GM19455 (cell line): ENCODE data around the gene PLD1.
A peak's percentile ranks its signal among the peaks of the same experiment; 100 is the strongest.

ENCODE experiments used
- ATAC-seq: cut with Tn5 transposase; IDR thresholded peaks from one replicate; pipeline ENCODE4 v1.9.1; 2021; ENCODE audit not compliant: unreplicated experiment

The PLD1 gene

DNA sequence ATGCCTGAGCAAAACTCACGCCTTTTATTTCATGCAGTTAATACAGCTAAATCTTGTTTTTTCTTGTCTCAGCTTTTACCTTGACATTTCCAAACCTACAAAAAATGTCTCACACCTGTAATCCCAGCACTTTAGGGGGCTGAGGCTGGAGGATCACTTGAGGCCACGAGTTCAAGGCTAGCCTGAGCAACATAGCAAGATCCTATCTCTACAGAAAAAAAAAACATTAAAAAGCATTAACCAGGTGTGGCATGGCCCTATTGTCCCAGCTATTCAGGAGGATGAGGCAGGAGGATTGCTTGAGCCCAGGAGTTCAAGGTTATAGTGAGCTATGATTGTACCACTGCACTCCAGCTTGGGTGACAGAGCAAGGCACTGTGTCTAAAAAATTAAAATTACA is 29.0 kb upstream of the PLD1 start:
- ATAC-seq, result no peak

DNA sequence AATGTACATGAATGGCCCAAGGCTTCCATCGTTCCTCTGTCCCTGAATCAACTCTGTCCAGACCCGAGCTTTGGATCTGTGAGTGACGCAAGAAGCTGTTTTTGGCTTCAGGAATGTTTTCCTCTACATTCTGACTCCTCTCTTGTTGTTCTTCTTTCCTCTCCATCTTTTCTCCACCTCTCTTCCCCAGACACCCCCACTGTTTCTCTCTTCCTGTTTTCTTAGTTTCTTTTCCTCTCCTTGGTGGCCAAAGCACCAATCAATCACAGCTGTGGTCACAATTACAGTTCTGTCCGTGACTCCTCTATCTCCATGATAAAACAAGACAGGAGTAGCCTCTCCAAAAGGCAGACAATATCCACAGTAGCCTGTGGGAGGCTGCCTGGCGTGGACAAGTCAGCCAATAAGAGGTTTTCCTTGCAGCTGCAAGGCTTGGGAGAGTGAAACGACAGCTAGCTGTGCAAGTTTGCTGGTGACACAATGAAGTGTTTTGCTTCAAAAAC is 28.0 kb upstream of the PLD1 start:
- ATAC-seq, result no peak

DNA sequence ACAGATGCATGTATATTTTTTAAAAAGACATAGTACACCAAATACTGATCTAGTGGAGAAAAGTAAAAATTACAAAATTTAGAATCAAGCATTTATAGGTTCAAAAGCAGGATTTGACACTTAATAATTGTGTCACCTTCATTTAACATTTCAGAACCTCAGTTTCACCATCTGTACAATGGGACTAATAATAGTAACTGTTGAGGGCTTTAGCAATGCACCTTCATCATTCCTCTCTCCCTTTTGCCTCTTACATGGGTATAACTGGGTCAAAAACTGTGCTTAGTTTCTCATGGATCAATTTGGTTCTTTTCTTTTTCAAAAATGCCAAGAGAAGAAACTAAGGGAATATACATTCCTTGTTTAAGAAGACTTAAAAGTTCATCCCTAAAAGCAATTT is 27.4 kb upstream of the PLD1 start:
- no peak for ATAC-seq

DNA sequence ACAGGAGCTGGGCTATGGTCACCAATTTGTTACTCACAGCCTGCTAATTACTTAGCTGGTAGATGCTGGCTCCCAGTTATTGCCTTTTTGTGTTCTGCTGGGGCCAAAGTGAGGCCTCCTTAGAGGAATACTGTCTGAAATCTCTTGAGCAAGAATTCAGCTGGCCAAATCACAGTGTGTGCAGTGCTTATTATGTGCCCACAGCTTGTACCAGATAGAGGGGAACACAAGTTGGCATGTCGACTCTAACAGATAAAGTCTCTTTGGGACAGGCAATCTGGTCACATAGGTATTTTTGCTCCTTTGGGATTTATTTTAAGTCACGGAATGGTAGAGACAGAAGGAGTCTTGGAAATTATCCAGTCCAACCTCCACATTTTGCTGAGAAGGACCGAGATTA is 26.6 kb upstream of the PLD1 start:
- ATAC-seq, result no peak

DNA sequence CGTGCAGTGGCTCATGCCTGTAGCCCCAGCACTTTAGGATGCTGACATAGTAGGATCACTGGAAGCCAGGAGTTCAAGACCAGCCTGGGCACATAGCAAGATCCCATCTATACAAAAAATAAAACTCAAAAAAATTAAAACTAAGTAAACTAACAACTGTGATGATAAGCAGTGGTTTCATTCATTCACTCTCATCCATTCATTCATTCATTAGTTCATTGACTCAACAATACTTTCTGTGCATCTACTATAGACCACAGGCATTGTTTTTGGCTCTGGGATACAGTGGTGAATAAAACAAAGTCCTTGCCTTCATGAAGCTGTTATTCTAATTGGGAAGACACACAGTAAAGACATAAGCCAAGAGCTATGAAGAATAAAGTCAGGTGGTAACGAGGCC is 25.3 kb upstream of the PLD1 start:
- ATAC-seq, result no peak

DNA sequence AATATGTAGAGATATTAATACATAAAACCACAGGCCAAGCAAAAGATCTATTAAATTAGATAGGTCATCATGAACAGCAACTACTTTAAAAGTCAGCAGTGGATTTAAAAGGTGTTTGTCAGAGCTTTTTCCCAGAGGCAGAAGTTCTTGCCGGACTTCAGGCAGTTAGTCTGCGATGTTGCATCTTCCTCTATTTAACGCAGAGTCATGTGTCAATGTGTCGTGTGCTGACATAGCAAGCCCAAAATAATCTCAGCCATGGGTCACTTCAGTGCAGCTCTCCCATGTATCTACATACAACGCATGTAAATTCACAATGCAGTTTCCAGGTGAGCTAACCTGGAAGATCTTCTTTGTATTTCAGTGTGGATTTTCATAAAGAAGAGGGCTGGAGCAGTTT is 24.8 kb upstream of the PLD1 start:
- ATAC-seq, result no peak

DNA sequence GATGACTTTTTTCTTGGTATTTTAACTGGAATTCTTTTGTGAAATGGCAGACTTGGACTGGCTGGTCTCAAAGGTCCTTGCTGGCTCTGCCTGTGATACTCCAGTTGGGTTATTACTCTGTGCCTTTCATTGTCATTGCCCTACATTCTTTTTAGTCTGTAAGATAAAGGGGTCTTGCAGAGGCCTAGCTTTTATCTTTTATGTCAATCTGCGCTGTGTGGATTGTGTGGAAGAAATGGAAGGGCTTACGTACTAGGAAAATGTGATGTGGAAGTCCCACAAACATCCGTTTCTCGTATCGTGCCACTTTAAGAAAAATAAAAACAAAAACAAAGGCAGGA is 24.1 kb upstream of the PLD1 start:
- ATAC-seq, result no peak

DNA sequence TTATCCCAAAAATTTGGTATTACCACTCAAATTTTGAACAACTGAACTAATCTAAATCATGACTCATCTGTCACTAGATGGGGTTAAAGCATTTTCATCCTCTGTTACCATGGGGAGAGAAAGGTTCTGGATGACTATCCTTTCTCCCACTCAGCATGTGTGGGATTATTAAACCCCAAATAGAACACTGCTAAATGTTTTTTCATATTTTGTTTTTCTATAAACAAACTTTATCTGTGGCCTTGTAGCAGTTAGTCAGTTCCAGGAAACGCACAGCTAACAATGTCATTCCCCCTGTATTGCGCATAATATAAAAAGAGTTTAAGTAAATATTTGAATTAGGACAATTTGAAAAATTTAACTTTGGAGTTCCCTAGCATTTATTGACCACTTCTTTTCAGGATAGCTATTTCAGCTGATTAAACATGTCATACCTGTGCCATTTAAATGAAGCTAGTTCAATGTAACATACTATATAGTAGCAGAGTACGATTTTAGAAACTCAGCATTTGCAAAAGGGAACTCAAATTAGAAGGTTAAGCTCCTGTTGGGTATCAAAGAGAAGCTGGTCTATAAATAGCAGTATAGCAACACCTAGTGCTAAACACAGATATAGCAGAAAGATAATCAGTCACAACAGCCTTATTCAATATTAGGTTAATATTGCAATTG is 23.6 kb upstream of the PLD1 start:
- ATAC-seq, result no peak

DNA sequence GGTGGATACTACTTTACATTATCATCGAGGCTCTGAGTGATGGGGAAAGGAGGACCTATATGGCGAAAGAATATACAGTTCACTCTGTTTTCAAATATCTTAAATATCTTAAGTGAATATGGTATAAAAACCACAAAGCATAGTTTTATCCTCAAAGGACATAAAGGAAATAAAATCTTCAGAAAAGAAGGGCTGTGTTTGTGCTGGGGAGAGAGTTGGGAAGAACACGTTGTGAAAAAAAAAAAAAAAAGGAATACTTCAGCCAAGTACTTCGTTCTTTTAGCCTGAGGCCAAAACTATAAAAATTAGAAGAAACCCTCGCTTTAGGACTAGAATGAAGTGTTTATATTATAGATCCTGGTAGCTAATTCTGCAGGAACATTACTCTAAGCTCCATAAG is 22.7 kb upstream of the PLD1 start:
- no peak for ATAC-seq

DNA sequence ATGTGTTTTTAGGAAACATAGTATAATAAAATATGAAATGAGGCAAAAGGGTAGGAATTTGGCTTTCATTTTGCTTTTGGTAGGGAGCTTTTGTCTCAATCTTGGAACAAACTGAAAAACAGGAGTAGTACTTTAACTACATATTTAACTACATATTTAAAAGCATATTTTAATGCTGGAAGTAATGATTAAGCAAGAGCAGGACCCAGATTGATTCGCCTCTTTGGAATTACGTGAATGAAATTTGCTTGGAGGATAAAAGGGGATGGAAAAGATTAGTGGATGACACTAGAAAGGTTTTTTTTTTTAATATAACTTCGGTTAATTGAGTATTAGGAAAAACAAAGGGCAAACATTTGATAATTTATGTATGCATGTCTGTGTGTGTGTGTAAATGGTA is 21.7 kb upstream of the PLD1 start:
- no peak for ATAC-seq

DNA sequence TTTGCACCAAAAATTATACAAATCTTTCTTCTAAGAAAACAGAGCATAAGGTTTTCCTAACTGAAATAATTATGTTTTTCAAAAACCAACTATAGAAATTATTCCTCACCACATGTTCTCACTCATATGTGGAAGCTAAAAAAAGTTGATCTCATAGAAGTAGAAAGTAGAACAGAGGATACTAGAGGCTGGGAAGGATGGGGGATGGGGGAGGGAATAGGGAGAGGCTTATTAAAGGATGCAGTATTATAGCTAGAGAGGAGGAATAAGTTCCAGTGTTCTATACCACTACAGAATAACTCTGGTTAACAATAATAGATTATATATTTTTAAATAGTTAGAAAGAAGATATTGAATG is 20.2 kb upstream of the PLD1 start:
- ATAC-seq, result no peak

DNA sequence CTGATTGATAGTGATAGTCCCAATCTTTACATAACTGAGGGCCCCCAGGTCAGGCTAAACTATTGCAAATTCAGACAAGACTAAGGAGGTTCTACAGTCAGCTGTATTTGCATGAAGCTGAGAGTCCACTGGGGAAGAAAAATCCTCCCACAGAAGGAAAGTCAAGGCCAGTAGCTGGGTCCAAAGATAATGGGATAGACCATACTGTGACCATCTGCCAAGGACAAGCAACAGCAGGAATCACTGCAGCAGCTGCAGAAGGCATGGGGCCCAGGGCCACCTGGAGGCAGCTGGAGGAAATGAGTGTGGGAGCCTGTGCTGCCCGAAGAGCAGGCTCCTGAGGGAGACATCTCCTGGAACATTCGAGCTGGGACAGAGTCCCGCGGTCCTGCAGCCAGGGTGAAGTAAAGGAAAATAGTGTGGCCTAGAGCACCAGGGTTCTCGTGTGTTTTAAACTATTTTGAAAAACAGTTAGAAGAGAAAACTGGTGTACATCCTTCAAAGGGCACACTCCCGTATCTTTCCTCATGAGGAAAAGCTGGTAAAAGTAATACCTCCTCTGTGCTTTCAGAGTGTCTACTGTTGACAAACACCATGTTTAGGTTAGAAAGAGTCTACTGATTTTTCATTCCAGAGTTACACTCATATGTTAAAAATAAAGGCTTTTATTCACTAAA is 19.7 kb upstream of the PLD1 start:
- peak; percentile 55 for ATAC-seq

DNA sequence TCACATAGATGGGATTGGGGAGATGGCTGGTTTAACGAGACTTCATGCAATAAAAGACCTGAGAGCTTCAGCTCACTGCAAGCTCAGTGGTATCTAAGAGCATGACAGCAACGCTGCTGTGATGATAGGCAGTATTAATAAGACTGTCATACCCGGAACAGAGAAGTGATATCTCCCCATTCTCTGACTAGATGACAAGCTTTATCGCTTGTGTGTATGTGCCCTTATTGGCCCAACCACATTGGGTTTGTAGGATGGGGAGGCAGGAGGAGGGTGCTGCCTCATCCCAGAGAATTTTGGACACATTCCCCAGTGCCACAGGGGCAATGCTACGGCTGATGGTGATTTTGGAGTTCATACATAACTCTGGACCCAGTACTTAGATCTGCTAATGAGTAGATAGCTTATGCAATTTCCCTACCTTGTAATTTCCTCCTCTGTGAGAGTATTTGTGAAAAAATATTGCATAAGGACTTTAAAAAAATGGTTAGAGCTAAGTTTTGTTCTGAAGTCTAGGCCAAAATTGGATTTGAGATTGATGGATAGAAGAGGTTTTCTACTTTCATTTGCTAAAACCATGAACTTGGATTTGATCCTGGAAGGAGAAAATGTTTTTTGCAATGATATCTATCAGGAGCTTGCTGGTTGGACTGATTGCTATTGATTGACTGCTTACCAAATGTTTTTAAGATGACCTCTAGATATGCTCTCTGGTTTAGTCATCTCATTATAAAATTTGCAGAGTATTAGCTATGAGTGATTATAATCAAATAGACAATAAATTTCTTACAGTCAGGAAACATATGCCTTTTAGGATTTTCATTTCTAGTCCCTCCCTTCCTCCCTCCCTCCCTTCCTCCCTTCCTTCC is 18.9 kb upstream of the PLD1 start:
- ATAC-seq, result no peak

DNA sequence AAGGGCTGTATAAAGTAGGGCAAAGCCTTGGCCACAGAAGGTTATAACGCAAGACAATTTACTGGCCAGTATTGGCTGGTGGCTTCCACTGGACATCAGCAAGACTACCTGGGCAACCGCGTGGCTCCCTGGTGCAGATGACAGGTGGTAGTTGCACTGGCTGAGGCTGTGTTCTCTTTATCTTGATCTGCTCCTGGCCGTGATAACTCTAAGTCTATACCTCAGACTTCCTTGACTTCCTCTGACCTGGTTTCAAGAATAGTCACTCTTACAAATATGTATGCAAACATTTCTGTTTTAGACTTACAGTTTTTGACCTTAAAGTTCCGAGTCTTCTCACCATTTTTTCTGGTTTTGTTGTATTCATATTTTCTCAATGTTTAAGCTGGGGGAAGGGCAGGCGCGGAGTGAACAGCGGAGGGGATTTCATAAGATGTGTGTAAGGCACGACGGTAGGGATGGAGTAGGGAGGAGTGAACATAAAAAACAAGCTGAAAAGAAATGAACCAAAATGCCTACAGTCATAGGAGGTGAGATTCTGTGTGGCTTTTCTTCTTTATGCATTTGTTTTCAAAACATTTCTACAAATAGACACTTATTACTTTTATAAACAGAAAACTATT is 17.7 kb upstream of the PLD1 start:
- ATAC-seq, result no peak

DNA sequence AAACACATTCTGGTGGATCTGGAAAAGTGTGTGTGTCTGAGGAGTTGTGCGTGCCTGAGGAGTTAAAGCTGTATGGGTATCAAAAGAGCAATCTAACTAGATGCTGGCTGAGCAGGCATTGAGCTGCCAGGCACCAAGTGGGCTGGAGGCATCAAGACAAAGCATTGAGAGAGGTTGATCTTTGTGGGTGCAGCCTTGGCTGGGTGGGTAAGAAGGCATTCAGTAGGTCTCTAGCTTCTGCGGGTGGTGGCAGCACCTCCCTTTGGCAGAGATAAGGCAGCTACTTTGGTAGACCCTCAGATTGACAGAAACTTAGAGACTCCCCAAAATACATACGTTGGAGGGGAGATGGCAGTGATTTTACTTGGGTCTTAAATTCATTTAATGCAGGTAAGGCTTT is 17.1 kb upstream of the PLD1 start:
- ATAC-seq, result no peak

DNA sequence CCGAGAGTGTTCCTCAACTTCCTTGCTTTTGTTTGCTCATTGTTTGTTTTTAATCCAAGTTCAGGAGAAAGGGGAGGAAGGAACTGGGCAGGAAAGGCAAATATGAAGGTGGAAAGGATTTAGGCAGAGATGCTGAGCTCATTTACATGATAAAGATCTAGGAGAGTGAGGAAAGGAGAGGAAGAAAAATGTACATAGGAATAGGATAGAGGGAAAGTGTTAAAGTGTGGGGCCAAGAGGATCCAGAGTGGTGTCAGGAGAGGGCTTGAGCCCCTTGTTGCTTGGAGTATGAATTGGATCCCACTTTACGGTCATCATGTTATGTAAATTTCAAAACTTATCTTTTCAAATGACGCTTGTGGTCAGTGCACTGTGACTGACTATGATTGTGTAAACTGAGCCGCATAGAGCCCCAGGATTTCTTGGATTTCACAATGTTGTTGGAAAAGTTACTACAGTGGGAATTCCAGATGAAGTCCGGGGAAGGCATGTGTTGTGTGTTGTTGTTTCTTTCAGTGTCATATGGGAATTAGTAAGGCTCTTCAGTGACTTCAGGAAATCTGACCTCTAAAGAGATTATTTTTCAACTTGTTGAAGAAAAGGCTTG is 15.0 kb upstream of the PLD1 start:
- no peak for ATAC-seq

DNA sequence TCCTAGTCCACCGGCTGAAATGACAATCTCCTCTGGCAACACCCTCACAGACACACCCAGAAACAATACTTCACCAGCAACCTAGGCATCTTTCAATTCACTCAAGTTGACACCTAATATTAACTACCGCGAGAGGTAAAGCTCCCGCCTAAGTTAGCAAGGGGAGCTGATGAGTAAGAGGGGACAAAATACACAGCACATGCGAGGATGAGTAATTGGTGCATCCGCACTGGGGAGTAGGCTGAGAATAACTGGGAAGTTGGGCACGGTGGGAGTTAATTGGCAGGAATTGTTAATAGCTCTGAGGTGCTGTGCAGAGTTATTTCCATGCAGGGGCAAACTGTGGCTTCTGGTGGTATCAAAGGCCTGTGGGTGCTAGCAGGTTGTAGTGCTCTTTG is 14.5 kb upstream of the PLD1 start:
- ATAC-seq, result no peak

DNA sequence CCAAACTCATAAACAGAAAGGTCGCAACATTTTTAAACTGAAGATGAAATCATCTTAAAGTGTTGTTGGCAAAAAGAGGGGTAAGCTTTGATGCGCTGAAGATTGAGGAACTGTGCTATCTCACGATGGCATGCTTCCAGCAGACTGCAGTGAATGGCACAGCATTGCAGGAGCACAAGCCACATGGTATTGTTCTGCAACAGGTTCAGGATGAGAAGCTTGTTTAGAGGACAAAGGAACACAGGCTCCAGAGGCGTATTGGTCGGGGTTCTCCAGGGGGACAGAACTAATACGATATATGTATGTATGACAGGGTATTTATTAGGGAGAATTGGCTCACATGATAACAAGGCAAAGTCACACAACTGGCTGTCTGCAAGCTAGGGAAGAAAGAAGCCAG is 13.8 kb upstream of the PLD1 start:
- no peak for ATAC-seq

DNA sequence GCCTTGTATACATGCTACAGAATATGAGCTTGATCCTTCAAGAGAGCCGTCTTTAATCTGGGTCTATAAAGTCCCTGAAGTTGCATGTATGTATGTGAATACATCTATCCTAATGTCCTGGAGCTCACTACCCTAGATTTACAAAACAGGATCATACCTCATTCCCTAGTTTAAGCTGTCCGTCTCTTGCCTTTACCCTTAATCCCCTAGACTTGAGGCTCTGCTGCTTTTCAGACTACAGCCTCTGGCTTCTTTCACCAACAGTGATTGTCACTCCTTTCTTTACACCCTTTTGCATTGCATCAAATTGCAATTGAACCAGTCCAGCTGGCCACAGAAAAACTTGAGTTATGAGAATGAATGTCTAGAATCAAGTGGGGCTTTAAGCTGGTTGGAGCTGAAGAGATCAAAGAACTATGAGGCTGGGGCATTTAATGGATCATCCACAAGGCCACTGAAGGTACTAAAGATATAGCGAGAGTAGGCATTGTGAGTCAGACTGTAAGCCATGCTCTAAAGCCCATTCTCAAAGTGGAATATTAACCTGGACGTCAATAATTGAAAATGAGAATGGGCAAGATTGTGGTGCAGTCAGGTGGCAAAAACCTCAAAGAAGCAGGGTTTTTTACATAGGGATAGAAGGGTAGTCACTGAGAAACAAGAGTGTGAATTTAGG is 12.3 kb upstream of the PLD1 start:
- no peak for ATAC-seq

DNA sequence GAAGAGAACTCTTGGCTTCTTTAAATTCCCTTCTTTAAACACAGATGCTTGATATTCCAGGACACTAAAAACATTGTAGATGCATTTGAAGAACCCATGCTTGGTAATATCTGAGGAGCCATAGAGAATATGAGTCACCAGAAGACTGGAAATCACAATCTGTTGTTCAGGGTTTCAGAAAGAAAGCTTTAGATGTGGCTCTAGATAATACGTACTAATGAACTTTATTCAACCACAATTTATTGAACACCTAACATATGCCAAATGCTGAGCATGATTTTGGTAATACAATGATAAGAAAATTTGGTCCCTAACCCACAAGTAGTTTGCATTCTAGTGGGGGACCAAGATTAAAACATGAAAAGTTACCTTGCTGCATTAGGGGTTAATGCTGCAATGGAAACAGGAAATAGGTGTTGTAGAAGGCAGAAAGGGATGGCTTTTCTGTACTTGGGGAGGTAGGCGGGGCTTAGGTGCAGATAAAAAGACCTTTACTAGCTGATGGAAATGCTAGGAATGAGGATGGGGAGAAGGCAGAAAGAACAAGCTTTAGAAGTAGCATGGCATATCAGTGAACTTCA is 11.6 kb upstream of the PLD1 start:
- no peak for ATAC-seq
